ENCODE results near the gene RBM26.

RBM26 gene, protein sequence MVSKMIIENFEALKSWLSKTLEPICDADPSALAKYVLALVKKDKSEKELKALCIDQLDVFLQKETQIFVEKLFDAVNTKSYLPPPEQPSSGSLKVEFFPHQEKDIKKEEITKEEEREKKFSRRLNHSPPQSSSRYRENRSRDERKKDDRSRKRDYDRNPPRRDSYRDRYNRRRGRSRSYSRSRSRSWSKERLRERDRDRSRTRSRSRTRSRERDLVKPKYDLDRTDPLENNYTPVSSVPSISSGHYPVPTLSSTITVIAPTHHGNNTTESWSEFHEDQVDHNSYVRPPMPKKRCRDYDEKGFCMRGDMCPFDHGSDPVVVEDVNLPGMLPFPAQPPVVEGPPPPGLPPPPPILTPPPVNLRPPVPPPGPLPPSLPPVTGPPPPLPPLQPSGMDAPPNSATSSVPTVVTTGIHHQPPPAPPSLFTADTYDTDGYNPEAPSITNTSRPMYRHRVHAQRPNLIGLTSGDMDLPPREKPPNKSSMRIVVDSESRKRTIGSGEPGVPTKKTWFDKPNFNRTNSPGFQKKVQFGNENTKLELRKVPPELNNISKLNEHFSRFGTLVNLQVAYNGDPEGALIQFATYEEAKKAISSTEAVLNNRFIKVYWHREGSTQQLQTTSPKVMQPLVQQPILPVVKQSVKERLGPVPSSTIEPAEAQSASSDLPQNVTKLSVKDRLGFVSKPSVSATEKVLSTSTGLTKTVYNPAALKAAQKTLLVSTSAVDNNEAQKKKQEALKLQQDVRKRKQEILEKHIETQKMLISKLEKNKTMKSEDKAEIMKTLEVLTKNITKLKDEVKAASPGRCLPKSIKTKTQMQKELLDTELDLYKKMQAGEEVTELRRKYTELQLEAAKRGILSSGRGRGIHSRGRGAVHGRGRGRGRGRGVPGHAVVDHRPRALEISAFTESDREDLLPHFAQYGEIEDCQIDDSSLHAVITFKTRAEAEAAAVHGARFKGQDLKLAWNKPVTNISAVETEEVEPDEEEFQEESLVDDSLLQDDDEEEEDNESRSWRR

DNA sequence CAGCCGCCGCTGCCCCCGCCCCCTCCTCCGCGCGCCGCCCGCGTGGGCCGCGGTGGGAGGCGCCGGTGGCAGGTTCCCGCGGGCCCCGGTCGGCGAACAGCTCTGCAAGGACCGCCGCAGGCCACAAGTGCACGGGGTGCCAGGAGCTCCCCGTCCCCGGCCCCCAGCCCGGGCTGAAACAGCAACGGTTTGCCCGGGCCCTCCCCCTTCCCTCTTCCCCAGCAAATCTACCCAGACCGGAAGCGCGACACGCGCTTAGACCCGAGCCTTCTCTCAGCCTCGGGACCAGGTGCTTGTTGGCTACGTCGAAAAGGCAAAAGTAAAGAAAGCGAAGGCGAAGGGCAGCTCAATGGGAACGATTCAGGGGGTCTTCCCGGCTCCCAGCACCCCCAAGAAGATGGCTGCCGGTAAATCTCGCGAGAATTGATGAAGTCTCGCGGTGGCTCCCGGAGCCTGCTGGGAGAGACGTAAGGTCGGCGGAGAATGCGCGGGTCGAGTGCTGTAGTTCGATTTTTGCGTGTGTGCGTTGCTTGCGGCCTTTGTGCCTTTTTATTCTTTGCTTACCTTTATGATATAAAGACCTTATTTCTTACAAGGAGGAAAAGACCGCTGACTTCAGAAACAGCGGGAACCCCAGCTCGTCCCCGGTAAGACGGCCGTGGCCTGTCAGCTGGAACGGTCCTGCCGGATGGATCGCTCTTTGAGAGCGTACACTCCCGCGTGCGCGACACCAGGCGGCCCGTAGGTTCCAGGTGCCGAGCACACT, at the start of gene RBM26:
RBM26 (minus strand) TSS at position 425 of the 766 bp plus-strand sequence. CDS start 481 bp downstream, outside the sequence.
- peak; percentile 51 for DNase-seq

DNA sequence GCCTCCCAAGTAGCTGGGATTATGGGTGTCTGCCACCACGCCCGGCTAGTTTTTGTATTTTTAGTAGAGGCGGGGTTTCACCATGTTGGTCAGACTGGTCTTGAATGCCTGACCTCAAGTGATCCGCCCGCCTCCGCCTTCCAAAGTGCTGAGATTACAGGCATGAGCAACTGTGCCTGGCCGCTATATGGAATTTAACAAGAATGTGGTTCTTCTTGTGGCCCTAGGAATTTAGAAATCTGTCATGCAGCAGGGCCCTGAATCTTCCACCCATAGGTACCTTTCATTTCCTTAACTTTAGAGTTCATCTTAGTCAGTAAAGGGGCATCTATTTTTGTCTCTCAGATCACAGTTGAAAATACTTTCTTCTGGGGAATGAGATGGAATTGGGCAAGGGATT, 49.3 kb upstream of the RBM26 start:
- no peak for DNase-seq

DNA sequence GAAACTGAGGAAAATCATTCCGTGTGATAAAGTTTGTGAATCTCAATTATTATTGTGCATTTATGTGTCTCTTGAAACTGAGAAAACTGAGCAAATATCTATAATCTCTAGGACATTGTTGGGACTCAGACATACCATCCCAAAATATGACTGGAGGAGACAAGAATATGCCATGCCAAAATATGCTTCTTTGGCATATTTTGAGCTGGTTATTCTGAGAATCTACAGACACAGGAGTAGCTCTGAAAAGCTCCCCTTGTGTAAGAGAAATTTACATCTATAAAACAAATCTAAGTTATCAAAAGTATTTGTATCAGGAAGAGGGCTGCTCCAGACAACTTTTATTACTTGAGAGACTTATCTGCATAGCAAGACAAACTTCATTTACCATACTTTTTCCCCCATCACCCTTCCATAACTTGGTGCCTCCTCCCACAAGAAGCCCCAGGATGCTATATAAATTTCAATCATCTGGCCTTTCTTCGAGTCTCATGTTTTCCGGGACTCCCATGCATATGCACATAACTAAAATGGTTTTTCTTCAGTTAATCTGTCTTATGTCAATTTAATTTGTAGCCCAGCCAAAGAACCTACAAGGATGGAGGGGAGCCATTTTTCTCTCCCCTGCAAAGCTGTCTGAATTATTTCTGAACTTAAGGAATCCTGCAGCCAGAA, 46.3 kb upstream of the RBM26 start:
- no peak for DNase-seq

DNA sequence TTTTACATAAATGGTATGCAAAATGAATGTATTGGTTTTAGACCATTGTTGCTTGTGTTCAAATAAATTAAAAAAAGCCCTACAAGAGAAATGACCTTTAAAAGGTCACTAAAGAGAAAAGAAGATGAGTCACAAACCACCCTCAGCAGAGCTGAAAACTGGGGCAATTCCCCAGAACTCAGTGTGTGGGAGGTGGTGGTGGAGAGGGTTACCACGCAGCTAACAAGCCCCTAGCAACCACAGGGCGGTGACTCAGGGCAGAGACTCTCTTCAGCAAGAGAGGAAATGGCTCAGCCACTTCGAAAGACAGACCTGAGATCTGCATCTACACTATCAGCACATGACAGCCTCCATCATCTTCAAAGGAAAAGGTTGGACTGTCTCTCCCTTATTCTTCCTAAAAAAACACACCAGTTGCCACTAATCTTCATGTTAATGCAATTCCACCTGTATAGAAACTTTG, 45.5 kb upstream of the RBM26 start:
- DNase-seq = no peak

DNA sequence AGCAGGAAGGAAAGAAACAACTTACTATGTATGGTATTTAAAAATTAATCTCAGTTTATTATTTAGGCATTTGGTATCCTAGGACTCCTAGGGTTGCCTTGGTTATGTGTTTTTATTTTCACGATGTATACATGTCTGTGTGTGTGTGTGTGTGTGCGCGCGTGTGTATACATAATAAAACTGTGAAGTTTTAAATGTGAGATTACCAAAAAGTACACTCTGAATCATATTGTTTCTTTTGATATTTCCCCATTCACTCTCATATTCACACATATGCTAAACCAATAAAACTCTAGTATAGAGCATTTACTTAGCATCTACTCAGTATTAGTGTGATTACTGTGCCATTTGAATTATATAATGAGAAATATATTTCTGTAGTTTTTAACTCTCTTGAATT, 44.1 kb upstream of the RBM26 start:
- DNase-seq = no peak

DNA sequence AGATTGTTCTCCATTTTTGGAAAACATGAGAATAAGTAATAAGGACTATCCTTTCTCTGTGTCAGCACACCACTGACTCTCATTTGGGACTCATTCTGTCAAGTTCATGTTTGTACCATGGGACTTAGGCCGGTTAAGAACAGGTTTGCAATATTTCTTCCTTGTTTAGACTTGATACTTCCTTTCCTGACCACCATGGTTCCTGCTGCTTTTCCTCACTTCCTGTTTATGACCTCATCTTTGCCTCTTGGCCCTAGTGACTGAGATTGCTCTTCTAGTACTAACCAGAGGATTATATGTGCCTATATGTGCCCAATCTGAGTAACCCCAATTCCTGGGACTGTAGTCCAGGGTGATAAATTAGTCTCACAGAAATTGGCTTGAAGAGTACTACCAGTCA, 42.4 kb upstream of the RBM26 start:
- no peak for DNase-seq

DNA sequence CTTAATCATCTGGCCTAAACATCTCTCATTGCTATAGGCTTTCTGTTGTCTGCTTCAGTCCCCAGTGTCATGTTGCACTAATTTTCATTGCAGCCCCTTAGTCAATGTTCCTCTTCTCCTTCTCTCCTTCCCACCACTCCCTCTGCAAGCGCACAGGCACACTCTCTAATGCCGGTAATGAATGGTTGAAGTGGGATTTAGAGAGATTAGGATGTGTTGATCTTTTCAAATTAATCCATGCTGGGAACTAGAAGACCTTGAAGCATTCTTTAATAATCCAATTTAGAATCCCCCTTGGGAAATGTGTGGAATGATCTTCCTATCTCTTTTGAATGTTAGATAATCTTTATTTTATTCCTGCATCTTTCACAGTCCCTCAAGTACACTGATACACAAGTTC, 41.7 kb upstream of the RBM26 start:
- no peak for DNase-seq

DNA sequence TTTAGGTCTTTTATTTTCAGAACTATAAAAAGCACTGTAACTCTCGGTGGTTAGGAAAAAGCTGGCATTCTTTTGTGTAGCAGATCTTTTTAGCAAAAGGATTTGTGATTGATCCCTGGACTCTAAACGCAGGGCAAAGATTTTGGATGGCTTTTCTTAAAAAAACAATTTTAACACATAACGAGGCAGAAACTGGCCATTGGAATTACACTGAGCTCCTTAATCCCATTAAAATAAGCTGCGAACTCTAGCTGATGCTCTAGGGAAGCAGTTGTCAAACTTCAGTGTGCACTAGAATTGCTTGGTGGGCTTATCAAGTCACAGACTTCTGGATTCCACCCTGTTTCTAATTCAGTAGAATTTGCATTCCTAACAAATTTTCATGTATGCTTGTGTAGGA, 41.1 kb upstream of the RBM26 start:
- no peak for DNase-seq

DNA sequence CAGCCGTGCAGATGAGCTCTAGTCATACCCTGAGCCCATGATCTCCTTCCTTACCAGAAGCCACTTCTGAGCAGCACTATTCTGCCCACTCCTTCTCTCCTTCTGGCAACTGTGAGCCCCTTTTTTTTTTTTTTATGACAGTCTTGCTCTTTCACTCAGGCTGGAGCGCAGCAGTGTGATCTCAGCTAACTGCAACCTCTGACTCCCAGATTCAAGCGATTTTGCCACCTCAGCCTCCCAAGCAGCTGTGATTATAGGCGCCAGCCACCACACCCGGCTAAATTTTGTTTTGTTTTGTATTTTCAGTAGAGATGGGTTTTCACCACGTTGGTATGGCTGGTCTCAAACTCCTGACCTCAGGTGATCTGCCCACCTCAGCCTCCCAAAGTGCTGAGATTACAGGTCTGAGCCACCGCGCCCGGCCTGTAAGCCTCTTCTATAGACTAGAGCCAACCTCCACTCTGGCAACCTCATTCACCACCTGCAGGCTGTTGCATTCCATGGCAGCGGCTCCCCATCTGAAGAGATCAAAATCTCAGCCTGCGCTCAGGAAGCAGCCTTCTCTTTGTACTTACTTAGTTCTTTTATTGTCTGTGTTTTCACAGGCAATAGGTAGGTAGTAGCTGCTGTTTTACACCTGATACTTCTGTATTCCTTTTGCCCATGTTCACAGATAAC, 40.1 kb upstream of the RBM26 start:
- no peak for DNase-seq

DNA sequence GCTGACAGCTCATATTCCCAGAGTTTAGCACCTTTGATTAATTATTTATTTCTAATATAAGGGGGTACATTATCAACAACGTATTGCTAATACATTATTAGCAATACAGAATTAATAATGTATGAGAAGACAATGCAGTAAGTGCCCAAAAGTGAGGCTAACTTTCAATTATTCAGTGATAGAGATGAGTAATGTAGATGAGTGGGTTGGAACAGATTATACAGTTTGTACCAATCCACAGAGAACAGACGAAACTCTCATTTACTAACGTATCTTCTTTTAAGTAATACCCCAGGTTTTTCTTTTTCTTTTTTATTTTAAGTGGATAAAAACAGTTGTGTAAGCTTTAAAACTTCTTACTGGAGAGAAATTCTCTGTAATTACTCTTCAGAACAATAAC, 36.7 kb upstream of the RBM26 start:
- no peak for DNase-seq

DNA sequence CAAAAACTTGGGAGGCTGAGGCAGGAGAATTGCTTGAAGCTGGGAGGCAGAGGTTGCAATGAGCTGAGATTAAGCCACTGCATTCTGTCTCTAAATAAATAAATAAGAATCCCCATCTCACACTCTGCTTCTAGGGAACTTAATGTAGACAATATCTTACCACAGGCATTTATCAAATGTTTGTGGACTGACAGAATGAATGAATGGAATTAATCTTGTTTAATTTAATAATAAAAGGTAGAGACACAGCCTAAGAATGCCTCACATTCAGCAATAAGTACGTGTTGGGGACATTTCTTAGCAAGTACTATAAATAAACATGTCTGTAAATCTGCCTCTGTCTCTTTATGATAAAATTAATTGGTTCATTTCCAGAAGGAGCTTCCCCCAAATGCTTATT, 36.2 kb upstream of the RBM26 start:
- DNase-seq = no peak

DNA sequence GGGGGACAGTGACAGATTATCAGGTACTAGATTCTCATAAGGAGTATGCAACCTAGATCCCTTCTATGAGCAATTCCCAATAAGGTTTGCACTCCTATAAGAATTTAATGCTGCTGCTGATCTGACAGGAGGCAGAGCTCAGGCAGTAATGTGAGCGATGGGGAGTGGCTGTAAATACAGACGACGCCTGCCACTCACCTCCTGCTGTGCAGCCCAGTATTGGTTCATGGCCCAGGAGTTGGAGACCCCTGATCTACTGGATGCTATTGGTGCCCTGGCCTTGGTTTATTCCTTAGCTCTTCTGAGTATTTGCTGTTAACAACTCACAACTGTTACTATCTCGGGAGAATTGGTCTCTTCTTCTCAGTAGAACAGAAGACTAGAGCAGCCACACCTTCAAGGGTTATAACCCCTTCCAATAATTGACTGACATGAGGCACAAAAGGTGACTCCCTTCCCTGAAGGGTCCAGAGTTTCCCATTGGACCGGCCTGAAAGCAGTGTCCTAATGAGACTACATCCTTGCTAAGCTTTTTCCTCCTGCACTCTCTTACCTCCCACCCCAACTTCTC, 35.0 kb upstream of the RBM26 start:
- DNase-seq = no peak

DNA sequence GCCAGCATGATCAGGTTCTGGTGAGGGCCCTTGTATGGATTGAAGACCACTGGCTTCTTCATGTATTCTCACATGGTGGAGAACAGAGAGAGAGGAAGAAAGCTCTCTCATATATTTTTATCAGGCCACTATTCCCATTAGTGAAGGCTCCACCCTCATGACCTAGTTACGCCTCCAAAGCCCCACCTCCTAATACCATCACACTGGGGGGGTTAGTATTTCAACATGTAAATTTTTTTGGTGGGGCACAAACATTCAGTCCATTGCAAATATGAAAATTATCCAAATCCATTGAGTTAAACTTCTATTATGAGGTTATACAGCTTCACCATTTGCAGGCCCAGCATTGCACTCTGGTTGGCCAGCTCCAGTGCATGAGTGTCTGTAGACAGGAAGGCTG, 33.2 kb upstream of the RBM26 start:
- no peak for DNase-seq

DNA sequence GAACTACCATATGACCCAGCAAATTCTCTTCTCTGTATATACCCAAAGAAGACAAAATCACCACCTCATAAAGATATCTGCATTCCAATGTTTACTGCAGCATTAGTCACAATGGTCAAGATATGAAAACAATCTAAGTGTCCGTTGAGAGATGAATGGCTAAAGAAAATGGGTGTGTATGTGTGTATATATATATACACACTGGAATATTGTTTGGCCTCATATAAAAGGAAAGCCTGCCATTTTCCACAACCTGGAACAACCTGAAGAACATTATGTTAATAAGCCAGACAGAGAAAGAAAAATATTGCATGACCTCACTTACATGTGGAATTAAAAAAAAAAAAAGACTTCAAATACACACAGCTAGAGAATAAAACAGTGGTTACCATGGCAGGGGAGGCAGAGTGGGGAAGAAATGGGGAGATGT, 29.5 kb upstream of the RBM26 start:
- no peak for DNase-seq

DNA sequence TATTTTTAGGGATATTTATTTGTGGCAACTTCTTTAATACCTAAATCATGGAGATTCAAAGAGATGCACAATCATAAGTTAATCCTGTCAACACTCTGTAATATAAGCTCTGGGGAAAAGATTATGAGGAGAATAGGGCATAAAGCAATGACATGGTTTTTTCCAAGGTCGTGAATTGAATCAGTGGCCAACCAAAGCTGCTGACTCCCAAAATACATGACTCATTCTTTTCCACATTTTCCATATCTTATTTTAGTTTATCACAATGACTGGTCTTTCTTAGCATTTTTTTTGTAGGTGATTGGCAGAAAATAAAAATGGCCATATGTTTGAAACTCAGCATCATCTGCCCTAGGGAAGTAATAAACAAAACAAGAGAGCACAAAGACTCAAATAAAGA, 28.5 kb upstream of the RBM26 start:
- DNase-seq = no peak

DNA sequence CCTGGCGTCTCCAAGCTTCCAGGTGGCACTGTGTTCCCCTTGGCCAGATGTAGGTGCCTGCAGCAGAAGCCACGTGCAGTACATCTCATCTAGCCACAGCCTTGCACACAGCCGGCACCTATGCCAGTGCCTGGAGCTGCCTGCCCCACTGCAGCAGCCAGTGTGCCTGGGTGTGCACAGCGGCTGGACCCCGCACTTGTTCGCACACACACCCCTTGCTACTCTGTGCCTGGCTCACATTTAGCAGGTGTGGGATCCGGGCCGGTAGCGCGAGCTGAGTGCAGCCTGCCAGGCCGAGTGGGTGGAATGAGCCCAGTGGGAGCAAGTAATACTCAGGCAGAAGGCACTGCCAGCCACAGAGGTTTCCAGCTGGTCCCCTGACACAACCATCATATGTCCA, 26.9 kb upstream of the RBM26 start:
- DNase-seq = no peak

DNA sequence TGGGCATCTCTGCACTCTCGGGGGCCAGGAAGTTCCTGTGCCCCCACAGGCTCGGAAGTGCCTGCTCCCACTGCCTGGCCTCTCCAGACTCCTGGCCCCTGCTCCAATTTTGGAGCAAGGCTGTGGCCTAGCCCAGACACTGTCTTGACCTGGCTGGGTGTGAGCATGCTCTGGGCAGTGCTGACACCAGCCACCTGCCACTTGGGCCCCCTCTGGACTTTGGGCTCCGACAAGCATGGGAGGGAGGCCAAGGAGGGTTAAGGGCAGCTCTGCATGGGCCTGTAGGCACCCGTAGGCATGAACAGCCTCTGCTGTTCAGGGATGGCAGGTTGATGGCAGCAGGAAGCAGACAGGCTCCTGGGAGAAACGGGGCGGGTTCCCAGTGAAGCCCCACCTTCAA, 26.0 kb upstream of the RBM26 start:
- no peak for DNase-seq

DNA sequence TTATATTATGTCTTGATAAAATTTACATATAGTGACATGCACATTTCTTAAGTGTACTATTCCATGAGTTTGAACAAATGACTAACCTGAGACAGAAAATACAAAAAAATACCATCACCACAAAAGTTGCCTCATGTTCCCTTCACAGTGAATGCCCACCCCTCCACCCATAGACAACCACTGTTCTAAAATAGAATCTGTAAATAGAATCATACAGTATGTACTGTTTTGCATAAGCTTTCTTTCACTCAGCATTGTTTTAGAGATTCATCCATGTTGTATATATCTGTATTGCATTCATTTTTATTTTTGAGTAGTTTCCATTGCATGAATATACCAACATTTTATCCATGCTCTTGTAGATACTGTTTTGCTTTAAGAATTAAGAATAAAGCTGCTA, 23.3 kb upstream of the RBM26 start:
- DNase-seq = no peak

DNA sequence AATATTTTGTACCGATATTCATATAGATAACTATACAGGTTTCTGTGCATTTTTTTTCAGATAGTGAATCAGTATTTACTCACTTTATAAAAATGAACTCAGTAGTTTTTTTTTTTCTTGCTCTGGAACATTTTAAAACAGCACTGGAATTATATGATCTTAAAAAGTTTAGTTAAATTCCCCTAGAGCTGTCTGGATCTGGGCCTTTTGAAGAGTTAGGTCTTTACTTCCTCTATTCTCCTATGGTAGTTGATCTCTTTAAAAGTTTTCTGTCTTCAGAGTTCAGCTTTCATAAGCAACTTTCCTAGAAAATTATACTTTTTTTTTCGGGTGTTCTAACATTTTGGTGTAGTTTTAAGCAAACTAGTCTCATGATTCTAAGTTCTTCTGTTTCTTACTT, 21.8 kb upstream of the RBM26 start:
- no peak for DNase-seq

DNA sequence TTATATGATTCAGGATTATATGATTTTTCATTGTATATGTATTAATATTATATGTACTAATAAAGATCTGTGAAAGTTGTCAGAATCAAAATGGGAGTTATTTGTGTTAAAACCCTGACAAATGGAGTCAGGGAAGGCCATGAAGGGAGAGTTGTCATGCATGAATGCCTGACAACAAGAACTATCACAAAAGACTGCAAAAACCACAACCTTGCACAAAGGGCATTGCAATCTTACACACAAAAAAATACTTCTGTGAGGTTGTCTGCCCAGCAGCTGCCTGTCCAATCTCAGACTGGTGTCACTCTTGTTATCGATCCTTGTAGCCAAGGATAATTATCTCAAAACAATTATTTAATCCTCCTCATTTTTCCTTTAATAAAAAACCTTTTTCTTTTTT, 21.2 kb upstream of the RBM26 start:
- DNase-seq = no peak

Data from NCI-H446 treated with DMSO at 0.1 percent for 48 hours (cell line).